Left forelimb (tissue), 1 donor: Measurements from ENCODE around the gene DAW1.
"Not testable (repeated sequence)": the region's sequence is repeated elsewhere in the genome, so short reads cannot be mapped to it uniquely, and the experiment has no call there.

Experiments
- DNase-seq: peaks from one replicate; pipeline ENCODE4 v3.0.0-alpha.2; 2018; ENCODE audit warnings: low spot score

DAW1 gene

DNA sequence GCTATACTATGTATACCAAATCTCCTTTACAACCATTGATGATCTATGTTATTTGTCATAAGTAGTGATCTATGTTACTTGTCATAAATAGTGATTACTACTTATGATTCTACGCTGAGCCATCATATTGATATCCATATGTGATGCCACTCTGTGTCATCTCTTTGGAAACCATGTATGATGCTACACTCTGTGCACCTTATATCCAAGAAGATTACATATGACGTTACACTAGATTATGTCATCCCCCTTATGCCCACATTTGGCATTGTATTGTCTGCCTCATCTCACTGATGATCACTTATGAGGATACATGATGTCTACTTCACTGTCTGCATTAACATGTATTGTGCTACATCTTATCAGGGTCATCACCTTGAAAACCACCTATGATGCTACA is 42.9 kb downstream of the DAW1 start:
- no peak for DNase-seq

DNA sequence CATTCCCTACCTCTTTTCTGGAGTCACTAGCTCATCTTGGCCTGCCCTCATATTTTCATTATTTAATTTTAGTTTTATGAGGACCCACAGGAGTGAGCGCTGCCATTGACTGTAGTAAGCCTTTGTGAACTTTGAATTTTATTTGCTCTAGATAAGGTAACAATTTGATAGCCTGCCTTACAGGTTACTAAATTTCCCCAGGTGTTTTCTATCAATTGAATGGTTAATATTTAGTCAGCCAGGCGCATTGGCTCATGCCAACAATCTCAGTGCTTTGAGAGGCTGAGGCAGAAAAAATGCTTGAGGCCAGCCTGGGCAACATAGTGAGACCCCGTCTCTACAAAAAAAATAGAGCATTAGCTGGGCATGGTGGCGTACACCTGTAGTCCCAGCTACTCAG is 50.2 kb downstream of the DAW1 start:
- no peak for DNase-seq

- no peak for DNase-seq
These were observed 60.6 kb downstream of the DAW1 start for GRCh38 chr2:227932001-227932400.

DNA sequence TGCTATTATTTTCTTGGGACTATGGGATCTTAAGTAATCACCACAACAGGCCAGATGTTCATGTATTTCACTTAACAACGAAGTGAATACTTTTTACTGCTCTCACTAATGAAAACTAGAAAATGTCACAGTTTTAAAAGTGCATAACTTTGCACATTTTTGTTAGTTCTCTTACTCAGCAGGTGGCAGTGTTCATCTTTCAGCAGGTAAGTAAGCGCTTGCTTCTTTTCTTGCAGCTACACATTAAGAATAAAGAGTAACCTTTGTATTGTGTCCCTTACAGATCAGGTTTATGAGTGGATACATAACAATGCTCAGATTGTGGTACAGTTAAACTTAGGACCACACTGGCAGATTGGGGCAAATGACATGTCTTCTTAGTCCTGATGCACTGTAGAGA is 61.0 kb downstream of the DAW1 start:
- DNase-seq, result no peak

DNA sequence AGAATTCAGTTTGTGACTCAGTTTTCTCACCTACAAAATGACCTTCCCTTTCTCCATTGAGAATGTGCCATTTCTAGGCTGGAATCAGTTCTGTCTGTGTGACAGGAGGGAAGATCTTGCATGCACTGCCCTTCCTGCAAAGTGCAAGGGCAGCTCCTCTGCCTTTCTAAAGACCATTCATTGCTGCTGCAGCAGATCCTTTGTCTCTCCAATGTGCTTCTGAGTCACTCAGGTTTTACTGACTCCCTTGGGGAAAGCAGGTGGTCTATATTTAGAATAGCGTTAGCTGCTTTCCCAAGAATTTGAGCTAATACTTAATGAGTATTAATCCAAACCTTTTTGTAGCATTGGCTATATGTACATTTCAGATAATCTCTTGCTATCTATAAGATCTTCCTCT is 62.5 kb downstream of the DAW1 start:
- no peak for DNase-seq

- not testable (repeated sequence) for DNase-seq
These were observed 64.8 kb downstream of the DAW1 start for GRCh38 chr2:227936249-227936648.

DNA sequence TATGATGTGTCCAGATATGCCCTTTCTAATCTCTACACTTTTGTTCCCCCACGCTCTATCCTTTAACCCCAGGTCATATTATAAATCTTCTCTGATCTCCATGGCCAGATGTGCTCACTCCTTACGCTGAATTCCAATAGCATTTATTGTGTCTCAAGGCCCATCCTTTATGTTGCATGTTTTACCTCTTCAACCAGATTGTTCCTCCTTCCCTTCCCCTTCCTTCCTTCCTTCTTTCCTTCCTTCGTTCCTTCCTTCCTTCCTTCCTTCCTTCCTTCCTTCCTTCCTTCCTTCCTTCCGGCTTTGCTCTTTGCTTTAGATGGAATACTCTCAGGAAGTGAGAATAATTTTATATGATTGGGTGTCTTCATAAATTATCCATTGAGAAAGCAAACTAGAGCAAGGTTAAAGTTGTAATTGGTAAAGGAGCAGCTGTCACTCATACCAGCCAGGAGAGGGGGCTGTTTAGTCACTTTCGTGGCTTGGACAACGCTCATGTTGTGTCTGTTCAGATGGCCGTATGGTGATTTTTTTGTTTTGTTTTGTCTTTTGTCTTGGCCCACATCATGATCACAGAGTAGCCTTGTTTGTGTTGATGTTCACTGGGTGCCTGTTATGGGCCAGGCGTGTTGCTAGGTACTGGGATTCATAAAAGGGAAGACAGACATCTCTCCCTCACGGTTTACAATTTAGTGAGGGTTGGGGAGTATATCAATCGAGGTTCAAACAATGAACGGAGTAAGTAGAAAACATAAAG is 68.0 kb downstream of the DAW1 start:
- no peak for DNase-seq

DNA sequence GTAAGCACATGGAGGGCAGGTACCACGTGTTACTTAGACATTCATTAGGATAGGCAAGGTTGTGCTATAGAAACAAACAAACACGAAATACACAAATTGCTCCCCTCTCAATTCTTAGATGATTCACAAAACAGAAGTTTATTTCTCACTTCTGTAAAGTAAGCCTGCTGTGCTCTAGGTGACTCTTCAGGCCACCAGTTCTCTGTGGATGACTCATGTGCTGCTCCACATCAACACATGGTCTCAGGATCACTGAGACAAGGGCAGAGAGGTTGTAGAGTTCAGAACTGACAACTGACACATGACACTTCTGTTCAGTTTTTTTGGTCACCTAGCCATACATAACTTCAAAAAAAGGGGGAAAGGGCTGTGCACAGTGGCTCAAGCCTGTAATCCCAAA is 70.6 kb downstream of the DAW1 start:
- no peak for DNase-seq

GRCh38 chr2:227942965-227943364 is 71.5 kb downstream of the DAW1 start:
- DNase-seq, result no peak

DNA sequence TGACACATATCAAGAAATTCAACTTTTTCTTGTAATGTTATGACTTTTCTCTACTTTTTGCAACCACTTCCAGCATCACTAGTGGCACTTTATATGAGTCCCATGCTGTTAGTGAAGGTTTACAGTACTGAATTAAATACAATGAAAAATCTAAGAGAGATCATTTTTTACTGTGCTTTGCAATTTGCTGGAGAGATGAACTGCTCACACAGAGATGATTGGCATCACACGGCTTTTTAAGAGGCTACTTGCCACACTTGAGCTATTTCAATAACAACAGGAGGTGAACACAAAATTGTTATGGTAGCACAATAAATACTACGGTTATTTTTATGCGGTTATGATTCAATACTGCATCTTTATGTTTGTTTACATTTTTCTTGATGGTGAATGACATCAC is 88.9 kb downstream of the DAW1 start:
- no peak for DNase-seq

GRCh38 chr2:227971619-227972230 is 100.3 kb downstream of the DAW1 start:
- DNase-seq, result no peak

DNA sequence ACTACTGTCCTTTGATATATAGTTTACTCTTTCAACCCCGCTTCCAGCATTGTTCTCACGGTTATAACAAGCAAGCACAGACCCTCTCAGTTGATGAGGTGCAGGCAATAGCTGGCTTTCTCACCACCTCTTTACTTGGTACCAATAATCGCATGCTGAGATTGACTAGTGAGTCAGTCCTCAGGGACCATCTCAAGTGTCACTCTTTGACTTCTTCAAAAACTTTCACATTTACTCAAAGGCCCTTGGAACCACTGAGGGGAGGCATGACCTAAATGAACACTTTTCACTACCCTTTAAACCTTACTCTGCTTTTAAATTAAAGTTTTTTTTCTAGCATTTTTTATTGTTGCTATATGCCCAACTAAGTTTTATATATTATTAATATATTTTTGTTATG is 101.8 kb downstream of the DAW1 start:
- DNase-seq, result no peak
